Loucy (cell line): ENCODE results near the gene CAMK1D.

Experiments
- H2AFZ ChIP-seq: fragments of 200-600 bp; sonication (generic); 2 replicates; pipeline ENCODE4 v1.6.0; 2016; ENCODE audit warnings: antibody characterized with exemption, mild to moderate bottlenecking, low read length, moderate library complexity
- H3F3A ChIP-seq: fragments of 200-600 bp; 2 replicates; pipeline ENCODE4 v1.6.0; 2016; ENCODE audit warnings: antibody characterized with exemption, low read depth, mild to moderate bottlenecking
- H3K27me3 ChIP-seq: fragments of 200-600 bp; sonication (generic); 2 replicates; pipeline ENCODE4 v1.6.1; 2014; ENCODE audit warnings: low read length, mild to moderate bottlenecking; ENCODE audit not compliant: insufficient read depth, poor library complexity, severe bottlenecking
- H3K36me3 ChIP-seq: fragments of 200-600 bp; sonication (generic); 2 replicates; pipeline ENCODE4 v1.6.1; 2016; ENCODE audit warnings: low read length; ENCODE audit not compliant: insufficient read depth
- H3K4me1 ChIP-seq: fragments of 200-600 bp; sonication (generic); 2 replicates; pipeline ENCODE4 v1.5.1; 2014; ENCODE audit warnings: low read length, mild to moderate bottlenecking; ENCODE audit not compliant: insufficient read depth, poor library complexity, severe bottlenecking
- H3K4me2 ChIP-seq: fragments of 200-600 bp; sonication (generic); 2 replicates; pipeline ENCODE4 v1.6.0; 2014; ENCODE audit warnings: antibody characterized with exemption, low read length, low read depth, mild to moderate bottlenecking; ENCODE audit not compliant: poor library complexity, severe bottlenecking
- H3K4me3 ChIP-seq: fragments of 200-600 bp; sonication (generic); 2 replicates; pipeline ENCODE4 v1.5.1; 2014; ENCODE audit warnings: low read length, mild to moderate bottlenecking, mixed read lengths; ENCODE audit not compliant: poor library complexity, severe bottlenecking
- H3K79me2 ChIP-seq: fragments of 200-600 bp; sonication (generic); 2 replicates; pipeline ENCODE4 v1.6.1; 2014; ENCODE audit warnings: low read length; ENCODE audit not compliant: insufficient read depth
- H3K9ac ChIP-seq: fragments of 200-600 bp; sonication (generic); 2 replicates; pipeline ENCODE4 v1.6.0; 2014; ENCODE audit warnings: mild to moderate bottlenecking, low read depth, low read length, moderate library complexity; ENCODE audit not compliant: poor library complexity, severe bottlenecking
- H3K9me2 ChIP-seq: fragments of 200-600 bp; sonication (generic); replicated peaks from 2 replicates; pipeline ENCODE4 v1.6.1; 2016; ENCODE audit warnings: low read depth, low read length, mixed read lengths
- H3K9me3 ChIP-seq: fragments of 200-600 bp; sonication (generic); 2 replicates; pipeline ENCODE4 v1.6.1; 2014; ENCODE audit warnings: mild to moderate bottlenecking, antibody characterized with exemption, low read length, low read depth; ENCODE audit not compliant: insufficient read depth
- H4K20me1 ChIP-seq: fragments of 200-600 bp; sonication (generic); 2 replicates; pipeline ENCODE4 v1.6.0; 2014; ENCODE audit warnings: antibody characterized with exemption, low read length, mild to moderate bottlenecking; ENCODE audit not compliant: insufficient read depth, poor library complexity, severe bottlenecking
- EZH2phosphoT487 ChIP-seq: fragments of 200-600 bp; IDR thresholded peaks from 2 replicates; pipeline ENCODE4 v1.6.1; 2018; ENCODE audit warnings: antibody characterized with exemption, mild to moderate bottlenecking, moderate library complexity, borderline replicate concordance
- TF ChIP-seq, protein P1 (sequence below): fragments of 200-600 bp; sonication (generic); conservative IDR thresholded peaks from 2 replicates; pipeline ENCODE4 v1.5.1; 2014; ENCODE audit warnings: mild to moderate bottlenecking, antibody characterized with exemption, low read length

The CAMK1D gene

DNA sequence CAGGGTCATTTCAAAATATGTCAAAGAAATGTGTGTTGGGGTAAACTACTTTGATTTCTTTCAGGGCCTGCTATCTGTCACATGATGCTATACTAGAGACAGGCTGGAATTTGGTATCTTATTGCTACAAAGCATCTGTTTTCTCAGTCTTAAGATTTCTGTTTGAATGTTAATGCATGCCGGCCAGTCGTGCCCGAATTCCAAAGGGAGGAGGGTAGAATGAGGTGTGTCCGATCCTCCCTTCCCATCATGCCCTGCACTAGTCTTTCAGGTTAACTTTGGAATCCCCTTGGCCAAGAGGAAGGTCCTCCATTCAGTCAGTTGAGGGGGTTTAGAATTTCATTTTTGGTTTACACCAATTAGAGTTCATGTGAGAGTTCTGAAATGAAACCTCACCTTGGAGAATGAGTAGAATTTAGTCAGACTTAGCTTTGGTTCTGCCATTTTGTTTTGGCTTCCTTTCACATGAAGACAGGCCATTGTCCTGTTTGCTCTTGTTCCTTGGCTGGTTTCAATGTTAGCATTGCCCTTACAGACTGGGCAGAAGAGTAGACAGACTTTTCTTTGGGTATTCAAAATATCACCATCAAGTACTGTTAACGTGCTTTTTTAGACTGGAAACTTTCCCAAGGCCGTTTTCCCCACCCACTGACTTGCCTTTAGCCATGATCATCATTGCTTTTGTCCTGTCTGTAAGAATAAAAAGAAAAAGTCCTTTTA is 95.8 kb downstream of the CAMK1D start:
- peaks cover 9% of the 10 kb centered on the region for H3K4me1 ChIP-seq
- no peaks in the 10 kb centered on the region for H3K9me2 ChIP-seq
- no peak overlapping the region for H3K9ac ChIP-seq
- peaks cover 18% of the 10 kb centered on the region for H4K20me1 ChIP-seq
- TF ChIP-seq, protein P1, sequence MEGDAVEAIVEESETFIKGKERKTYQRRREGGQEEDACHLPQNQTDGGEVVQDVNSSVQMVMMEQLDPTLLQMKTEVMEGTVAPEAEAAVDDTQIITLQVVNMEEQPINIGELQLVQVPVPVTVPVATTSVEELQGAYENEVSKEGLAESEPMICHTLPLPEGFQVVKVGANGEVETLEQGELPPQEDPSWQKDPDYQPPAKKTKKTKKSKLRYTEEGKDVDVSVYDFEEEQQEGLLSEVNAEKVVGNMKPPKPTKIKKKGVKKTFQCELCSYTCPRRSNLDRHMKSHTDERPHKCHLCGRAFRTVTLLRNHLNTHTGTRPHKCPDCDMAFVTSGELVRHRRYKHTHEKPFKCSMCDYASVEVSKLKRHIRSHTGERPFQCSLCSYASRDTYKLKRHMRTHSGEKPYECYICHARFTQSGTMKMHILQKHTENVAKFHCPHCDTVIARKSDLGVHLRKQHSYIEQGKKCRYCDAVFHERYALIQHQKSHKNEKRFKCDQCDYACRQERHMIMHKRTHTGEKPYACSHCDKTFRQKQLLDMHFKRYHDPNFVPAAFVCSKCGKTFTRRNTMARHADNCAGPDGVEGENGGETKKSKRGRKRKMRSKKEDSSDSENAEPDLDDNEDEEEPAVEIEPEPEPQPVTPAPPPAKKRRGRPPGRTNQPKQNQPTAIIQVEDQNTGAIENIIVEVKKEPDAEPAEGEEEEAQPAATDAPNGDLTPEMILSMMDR = no peak
- TF ChIP-seq EZH2phosphoT487 = no peak
- H2AFZ ChIP-seq = no peak overlapping the region
- no peaks in the 10 kb centered on the region for H3K79me2 ChIP-seq
- no peaks in the 10 kb centered on the region for H3K9me3 ChIP-seq
- no peak overlapping the region for H3K4me3 ChIP-seq
- no peaks in the 10 kb centered on the region for H3F3A ChIP-seq
- no peak overlapping the region for H3K4me2 ChIP-seq
- no peaks in the 10 kb centered on the region for H3K36me3 ChIP-seq
- peaks cover 55% of the 10 kb centered on the region for H3K27me3 ChIP-seq

DNA sequence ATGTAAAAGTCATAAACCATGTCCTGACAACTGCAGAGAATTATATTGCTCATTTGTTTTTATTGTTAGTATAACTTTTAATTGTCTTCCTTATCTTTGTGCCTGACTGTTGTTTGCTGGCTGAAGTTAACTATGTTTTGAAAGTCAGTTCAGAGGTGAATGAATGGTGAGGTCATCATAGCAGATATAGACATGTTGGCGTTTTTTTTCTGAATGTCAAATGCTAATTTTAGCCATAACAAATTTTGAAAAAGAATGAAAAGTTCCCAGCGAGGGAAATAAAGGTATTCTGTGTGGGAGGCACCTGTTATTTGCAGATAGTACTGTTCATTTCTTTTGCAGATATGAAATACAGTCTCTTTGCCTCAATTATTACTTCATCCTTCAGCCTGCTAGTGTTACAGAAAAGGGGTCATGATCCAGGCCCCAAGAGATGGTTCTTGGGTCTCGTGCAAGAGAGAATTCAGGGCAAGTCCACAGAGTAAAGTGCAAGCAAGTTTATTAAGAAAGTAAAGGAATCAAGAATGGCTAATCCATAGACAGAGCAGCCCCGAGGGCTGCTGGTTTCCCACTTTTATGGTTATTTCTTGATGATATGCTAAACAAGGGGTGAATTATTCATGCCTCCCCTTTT is 96.5 kb downstream of the CAMK1D start:
- Histone ChIP-seq H3K4me1 (peaks cover 9% of the 10 kb centered on the region), H3K9ac (no peak overlapping the region), H4K20me1 (peaks cover 24% of the 10 kb centered on the region), H3F3A (no peaks in the 10 kb centered on the region), H3K27me3 (peaks cover 62% of the 10 kb centered on the region), H2AFZ (no peak overlapping the region), H3K9me2 (no peaks in the 10 kb centered on the region), H3K79me2 (no peaks in the 10 kb centered on the region), H3K36me3 (no peaks in the 10 kb centered on the region), H3K4me2 (no peak overlapping the region), H3K9me3 (no peaks in the 10 kb centered on the region), H3K4me3 (no peak overlapping the region)
- TF ChIP-seq EZH2phosphoT487 = no peak
- TF ChIP-seq, protein P1 = no peak

DNA sequence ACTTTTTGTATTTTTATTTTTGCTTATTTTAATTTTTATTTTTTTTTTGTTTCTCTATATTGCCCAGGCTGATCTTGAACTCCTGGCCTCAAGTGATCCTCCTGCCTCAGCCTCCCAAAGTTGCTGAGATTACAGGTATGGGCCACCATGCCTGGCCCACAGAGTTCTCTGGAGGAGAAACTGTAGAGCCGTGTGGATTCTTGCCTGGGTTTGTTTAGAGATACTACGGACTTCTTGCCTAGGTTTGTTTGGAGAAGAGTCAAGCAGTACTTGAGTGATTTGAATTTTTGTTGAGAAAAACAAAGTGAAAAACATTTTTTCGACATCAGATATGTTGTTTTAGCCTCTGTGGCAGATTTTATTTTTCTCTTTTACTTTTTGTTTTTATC is 99.0 kb downstream of the CAMK1D start:
- H3K4me3 ChIP-seq = peak overlapping the region; percentile 3
- H3K79me2 ChIP-seq = no peaks in the 10 kb centered on the region
- no peaks in the 10 kb centered on the region for H3K36me3 ChIP-seq
- no peaks in the 10 kb centered on the region for H3K9me2 ChIP-seq
- H3F3A ChIP-seq = no peaks in the 10 kb centered on the region
- TF ChIP-seq, protein P1 = no peak
- TF ChIP-seq EZH2phosphoT487 = no peak
- H4K20me1 ChIP-seq = peaks cover 32% of the 10 kb centered on the region
- no peak overlapping the region for H3K9ac ChIP-seq
- H3K4me1 ChIP-seq = peaks cover 9% of the 10 kb centered on the region
- no peaks in the 10 kb centered on the region for H3K9me3 ChIP-seq
- H2AFZ ChIP-seq = no peak overlapping the region
- H3K27me3 ChIP-seq = peaks cover 67% of the 10 kb centered on the region
- peak overlapping the region; percentile 41 for H3K4me2 ChIP-seq
